ENCODE measurements around the gene MTSS2.

MTSS2 gene

DNA sequence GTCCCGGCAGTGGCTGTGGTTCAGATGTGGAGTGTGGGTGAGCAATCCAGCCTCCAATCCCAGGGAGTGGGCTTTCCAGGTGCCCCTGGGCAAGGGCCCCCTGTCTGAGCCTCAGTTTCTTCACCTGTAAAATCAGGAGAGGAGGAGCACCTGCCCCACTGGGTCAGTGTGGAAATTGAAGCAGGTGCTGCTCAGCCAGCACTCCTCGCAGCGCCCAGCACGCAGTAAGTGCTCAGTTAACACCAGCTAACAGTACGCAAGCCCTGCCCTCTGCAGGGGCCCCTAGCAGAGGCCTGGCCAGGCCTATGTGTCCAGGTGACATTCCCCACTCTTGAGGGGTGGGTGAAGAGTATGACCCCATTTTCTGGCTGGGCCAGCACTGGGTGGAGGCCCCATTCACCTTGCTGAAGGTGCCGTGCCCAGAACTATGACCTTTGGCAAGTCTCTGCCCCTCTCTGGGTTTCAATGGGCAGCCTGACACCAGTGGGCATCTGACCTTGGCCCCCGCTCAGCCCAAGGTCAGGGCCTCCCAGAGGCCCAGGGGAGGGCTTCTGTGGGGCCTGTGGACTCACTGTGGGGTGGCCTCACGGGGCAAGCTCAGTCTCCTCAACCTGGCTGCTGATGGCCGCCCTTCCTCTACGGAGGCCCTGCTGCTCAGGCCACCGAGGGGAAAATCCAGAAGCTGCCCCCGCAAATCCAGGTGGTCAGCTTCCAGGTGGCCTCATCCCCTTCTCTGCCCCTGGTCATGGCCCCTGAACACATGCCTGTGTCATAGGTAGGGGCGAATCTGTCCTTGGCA is 2.5 kb downstream of the MTSS2 start:
- H4K8ac ChIP-seq (ENCODE audit: low read depth, low read length): no peak overlapping the region
- no peak overlapping the region for H4K91ac ChIP-seq (ENCODE audit: low read depth, low read length, poor library complexity)
- peaks cover 26% of the 10 kb centered on the region for H3K79me1 ChIP-seq (ENCODE audit: low read depth, low read length)
- H3K18ac ChIP-seq (ENCODE audit: low read length): peak overlapping the region; percentile 85
- DNase-seq (ENCODE audit: low spot score): no peak
- H3K27me3 ChIP-seq (ENCODE audit: control insufficient read depth in 3 of 3, insufficient read depth in 3 of 3, low read depth in 1 of 3, low read length in 3 of 3): no peaks in the 10 kb centered on the region
- H3K4me2 ChIP-seq (ENCODE audit: insufficient read depth, low read length, poor library complexity, severe bottlenecking): no peak overlapping the region
- peak overlapping the region; percentile 61 for H2AK5ac ChIP-seq (ENCODE audit: low read depth, low read length)
- no peak overlapping the region for H2BK120ac ChIP-seq (ENCODE audit: low read depth, low read length)
- no peak overlapping the region for H3K27ac ChIP-seq (replicated peaks; ENCODE audit: low read length)
- H2AFZ ChIP-seq (ENCODE audit: low read length): no peak overlapping the region
- WGBS, 2 donors (ENCODE audit: extremely low coverage in 2 of 2, insufficient read length in 2 of 2, insufficient replicate concordance in 1 of 2): no CpG with 5 or more reads among the region's 13 CpGs
- H3K4me3 ChIP-seq (ENCODE audit: low read length in 2 of 2): no peak overlapping the region
- peak overlapping the region; percentile 55 for H2BK15ac ChIP-seq (ENCODE audit: low read length)
- H3K23ac ChIP-seq (ENCODE audit: low read depth, low read length, poor library complexity): peak overlapping the region; percentile 25
- H3K4ac ChIP-seq (ENCODE audit: low read length): no peak overlapping the region
- peaks cover 24 to 31% of the 10 kb centered on the region in 2 donors for H3K4me1 ChIP-seq (ENCODE audit: control insufficient read depth in 2 of 2, insufficient read depth in 1 of 2, low read depth in 1 of 2, low read length in 2 of 2)
- H3K9me3 ChIP-seq (replicated peaks in 1 of 2; ENCODE audit: control insufficient read depth in 2 of 2, insufficient read depth in 1 of 2, low read depth in 1 of 2, low read length in 2 of 2): no peaks in the 10 kb centered on the region
- peaks cover 7 to 35% of the 10 kb centered on the region in 2 donors for H3K36me3 ChIP-seq (replicated peaks in 1 of 2; ENCODE audit: control insufficient read depth in 2 of 2, insufficient read depth in 2 of 2, low read length in 2 of 2)
- H3K9ac ChIP-seq (ENCODE audit: low read depth, low read length, poor library complexity): peak overlapping the region; percentile 15
- H3K14ac ChIP-seq (ENCODE audit: low read length): no peak overlapping the region
- no peak overlapping the region for H2BK12ac ChIP-seq (ENCODE audit: low read length)
- H2BK5ac ChIP-seq (ENCODE audit: low read length): peak overlapping the region; percentile 66

DNA sequence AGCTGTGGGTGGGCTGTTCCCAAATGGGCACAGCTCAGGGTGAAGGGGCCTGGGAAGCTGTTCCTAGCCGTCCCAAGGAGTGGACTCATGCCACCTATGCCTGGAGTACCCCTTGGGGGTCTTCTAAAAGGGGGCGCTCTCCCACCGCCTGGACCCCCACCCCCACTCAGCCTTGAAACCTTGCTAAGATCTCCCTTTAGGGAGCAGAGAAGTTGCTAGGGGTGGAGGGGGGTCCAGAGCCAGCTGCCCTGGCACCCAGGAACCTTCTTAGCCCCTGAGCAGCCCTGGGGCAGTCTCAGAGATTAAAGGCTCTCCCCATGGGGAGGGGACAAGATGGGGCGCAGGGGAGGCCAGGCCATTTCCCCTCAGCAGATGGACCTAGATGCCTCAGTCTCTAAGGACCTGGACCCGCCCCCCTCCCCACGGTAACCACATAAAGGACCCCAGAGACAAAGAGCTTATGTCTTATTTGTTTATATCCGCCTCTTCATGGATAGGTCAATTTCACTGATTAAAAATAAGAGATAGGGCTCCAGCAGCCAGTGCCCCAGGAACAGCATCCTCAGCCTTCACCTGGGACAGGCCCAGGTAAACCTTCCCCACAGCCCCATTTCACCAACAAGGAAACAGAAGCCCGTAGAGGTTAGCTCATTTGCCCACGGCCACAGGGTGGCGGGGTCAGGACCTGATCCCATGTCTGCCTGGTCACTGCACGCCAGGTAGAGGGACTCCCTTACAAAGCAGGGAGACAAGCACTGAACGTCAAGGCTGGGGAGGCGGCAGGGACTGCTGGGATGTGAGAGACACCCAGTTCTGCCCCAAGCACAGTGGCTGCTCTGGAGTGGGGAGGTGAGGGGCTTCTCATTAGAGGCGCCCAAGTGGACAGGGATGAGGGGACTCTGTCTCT is 3.4 kb downstream of the MTSS2 start:
- Histone ChIP-seq H3K18ac (ENCODE audit: low read length) (peak overlapping the region; percentile 44), H3K4ac (ENCODE audit: low read length) (no peak overlapping the region), H3K23ac (ENCODE audit: low read depth, low read length, poor library complexity) (peak overlapping the region; percentile 89), H2BK120ac (ENCODE audit: low read depth, low read length) (no peak overlapping the region), H3K9me3 (replicated peaks in 1 of 2; ENCODE audit: control insufficient read depth in 2 of 2, insufficient read depth in 1 of 2, low read depth in 1 of 2, low read length in 2 of 2) (no peaks in the 10 kb centered on the region), H2BK12ac (ENCODE audit: low read length) (no peak overlapping the region), H2BK5ac (ENCODE audit: low read length) (no peak overlapping the region), H3K4me1 (ENCODE audit: control insufficient read depth in 2 of 2, insufficient read depth in 1 of 2, low read depth in 1 of 2, low read length in 2 of 2) (peaks cover 16 to 27% of the 10 kb centered on the region in 2 donors), H2BK15ac (ENCODE audit: low read length) (no peak overlapping the region), H3K4me2 (ENCODE audit: insufficient read depth, low read length, poor library complexity, severe bottlenecking) (no peak overlapping the region), H4K91ac (ENCODE audit: low read depth, low read length, poor library complexity) (no peak overlapping the region), H3K27ac (replicated peaks; ENCODE audit: low read length) (no peak overlapping the region), H3K9ac (ENCODE audit: low read depth, low read length, poor library complexity) (no peak overlapping the region), H2AFZ (ENCODE audit: low read length) (no peak overlapping the region), H3K4me3 (ENCODE audit: low read length in 2 of 2) (no peak overlapping the region), H3K79me1 (ENCODE audit: low read depth, low read length) (peaks cover 28% of the 10 kb centered on the region), H4K8ac (ENCODE audit: low read depth, low read length) (no peak overlapping the region), H2AK5ac (ENCODE audit: low read depth, low read length) (peak overlapping the region; percentile 83), H3K36me3 (replicated peaks in 1 of 2; ENCODE audit: control insufficient read depth in 2 of 2, insufficient read depth in 2 of 2, low read length in 2 of 2) (peaks cover 12 to 44% of the 10 kb centered on the region in 2 donors), H3K27me3 (ENCODE audit: control insufficient read depth in 3 of 3, insufficient read depth in 3 of 3, low read depth in 1 of 3, low read length in 3 of 3) (no peaks in the 10 kb centered on the region), H3K14ac (ENCODE audit: low read length) (no peak overlapping the region)
- DNase-seq (ENCODE audit: low spot score): no peak
- no CpG with 5 or more reads among the region's 14 CpGs for whole genome bisulfite sequencing, 2 donors (ENCODE audit: extremely low coverage in 2 of 2, insufficient read length in 2 of 2, insufficient replicate concordance in 1 of 2)

GRCh38 chr16:70681382-70682238 is 4.2 kb downstream of the MTSS2 start:
- peak overlapping the region; percentile 71 for H3K18ac ChIP-seq (ENCODE audit: low read length)
- H3K4me3 ChIP-seq (ENCODE audit: low read length in 2 of 2): no peak overlapping the region
- H3K36me3 ChIP-seq (replicated peaks in 1 of 2; ENCODE audit: control insufficient read depth in 2 of 2, insufficient read depth in 2 of 2, low read length in 2 of 2): peaks cover 16 to 53% of the 10 kb centered on the region in 2 donors
- H3K9me3 ChIP-seq (replicated peaks in 1 of 2; ENCODE audit: control insufficient read depth in 2 of 2, insufficient read depth in 1 of 2, low read depth in 1 of 2, low read length in 2 of 2): no peaks in the 10 kb centered on the region
- no peak overlapping the region for H3K23ac ChIP-seq (ENCODE audit: low read depth, low read length, poor library complexity)
- H3K4me1 ChIP-seq (ENCODE audit: control insufficient read depth in 2 of 2, insufficient read depth in 1 of 2, low read depth in 1 of 2, low read length in 2 of 2): peaks cover 7 to 19% of the 10 kb centered on the region in 2 donors
- no peak overlapping the region for H2AFZ ChIP-seq (ENCODE audit: low read length)
- no peak overlapping the region for H3K27ac ChIP-seq (replicated peaks; ENCODE audit: low read length)
- H4K91ac ChIP-seq (ENCODE audit: low read depth, low read length, poor library complexity): no peak overlapping the region
- no CpG with 5 or more reads among the region's 13 CpGs for WGBS, 2 donors (ENCODE audit: extremely low coverage in 2 of 2, insufficient read length in 2 of 2, insufficient replicate concordance in 1 of 2)
- peak overlapping the region; percentile 60 for H3K9ac ChIP-seq (ENCODE audit: low read depth, low read length, poor library complexity)
- H3K79me1 ChIP-seq (ENCODE audit: low read depth, low read length): peaks cover 30% of the 10 kb centered on the region
- H2BK5ac ChIP-seq (ENCODE audit: low read length): no peak overlapping the region
- no peak overlapping the region for H2BK120ac ChIP-seq (ENCODE audit: low read depth, low read length)
- peak overlapping the region; percentile 21 for H3K14ac ChIP-seq (ENCODE audit: low read length)
- H3K27me3 ChIP-seq (ENCODE audit: control insufficient read depth in 3 of 3, insufficient read depth in 3 of 3, low read depth in 1 of 3, low read length in 3 of 3): no peaks in the 10 kb centered on the region
- peak overlapping the region; percentile 83 for H2AK5ac ChIP-seq (ENCODE audit: low read depth, low read length)
- H2BK12ac ChIP-seq (ENCODE audit: low read length): no peak overlapping the region
- no peak for DNase-seq (ENCODE audit: low spot score)
- no peak overlapping the region for H3K4me2 ChIP-seq (ENCODE audit: insufficient read depth, low read length, poor library complexity, severe bottlenecking)
- no peak overlapping the region for H4K8ac ChIP-seq (ENCODE audit: low read depth, low read length)
- H3K4ac ChIP-seq (ENCODE audit: low read length): no peak overlapping the region
- no peak overlapping the region for H2BK15ac ChIP-seq (ENCODE audit: low read length)
